Measurements from ENCODE around the gene ADPRM. TPM values are rescaled to one million over a fixed set of nuclear protein-coding genes. Genes with fewer than 3 reads are reported as not detected.
A peak's percentile ranks its signal among the peaks of the same experiment; 100 is the strongest.

Gene ADPRM
- total RNA-seq, 2 donors from 2014 or later: 6.8 to 8.9 TPM

DNA sequence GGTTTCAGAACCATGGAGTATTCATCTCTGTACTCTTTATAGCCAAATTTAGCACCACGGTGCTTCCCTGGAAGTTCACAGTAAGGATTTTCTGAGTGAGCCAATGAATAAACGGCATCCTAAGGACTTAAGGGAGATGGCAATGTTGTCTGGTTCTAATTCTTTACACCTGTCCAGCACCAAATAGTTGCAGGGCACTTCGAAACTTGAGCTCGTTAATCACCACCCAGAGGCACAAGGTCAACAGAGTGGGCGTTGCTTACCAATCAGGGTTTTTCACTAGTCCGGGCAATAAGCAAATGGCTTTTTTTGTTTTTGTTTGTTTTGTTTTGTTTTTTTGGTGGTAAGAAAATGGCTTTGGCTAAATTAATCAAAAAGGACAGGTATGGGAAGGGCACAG is 60.7 kb downstream of the ADPRM start:
- Mint-ChIP-seq H3K4me1 (peaks cover 30% of the 10 kb centered on the region), H3K27ac (no peak overlapping the region), H3K27me3 (ENCODE audit: insufficient read depth) (peaks cover 2% of the 10 kb centered on the region), H3K36me3 (ENCODE audit: low read depth) (no peaks in the 10 kb centered on the region), H3K4me3 (no peak overlapping the region), H3K9me3 (no peaks in the 10 kb centered on the region)
- H3K27ac ChIP-seq (ENCODE audit: low read depth, low read length): no peak overlapping the region
- H3K4me3 ChIP-seq (ENCODE audit: low read length): no peak overlapping the region
- DNase-seq: peak; percentile 37
- WGBS, 2 experiments (ENCODE audit: insufficient coverage in 1 of 2, insufficient read length in 1 of 2): 86 to 87% methylated on average over 5 to 6 of the region's 6 CpGs
- TF ChIP-seq, protein P1, sequence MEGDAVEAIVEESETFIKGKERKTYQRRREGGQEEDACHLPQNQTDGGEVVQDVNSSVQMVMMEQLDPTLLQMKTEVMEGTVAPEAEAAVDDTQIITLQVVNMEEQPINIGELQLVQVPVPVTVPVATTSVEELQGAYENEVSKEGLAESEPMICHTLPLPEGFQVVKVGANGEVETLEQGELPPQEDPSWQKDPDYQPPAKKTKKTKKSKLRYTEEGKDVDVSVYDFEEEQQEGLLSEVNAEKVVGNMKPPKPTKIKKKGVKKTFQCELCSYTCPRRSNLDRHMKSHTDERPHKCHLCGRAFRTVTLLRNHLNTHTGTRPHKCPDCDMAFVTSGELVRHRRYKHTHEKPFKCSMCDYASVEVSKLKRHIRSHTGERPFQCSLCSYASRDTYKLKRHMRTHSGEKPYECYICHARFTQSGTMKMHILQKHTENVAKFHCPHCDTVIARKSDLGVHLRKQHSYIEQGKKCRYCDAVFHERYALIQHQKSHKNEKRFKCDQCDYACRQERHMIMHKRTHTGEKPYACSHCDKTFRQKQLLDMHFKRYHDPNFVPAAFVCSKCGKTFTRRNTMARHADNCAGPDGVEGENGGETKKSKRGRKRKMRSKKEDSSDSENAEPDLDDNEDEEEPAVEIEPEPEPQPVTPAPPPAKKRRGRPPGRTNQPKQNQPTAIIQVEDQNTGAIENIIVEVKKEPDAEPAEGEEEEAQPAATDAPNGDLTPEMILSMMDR (conservative IDR thresholded peaks at IDR 0.05): no peak
- H3K36me3 ChIP-seq (ENCODE audit: control insufficient read depth, insufficient read depth, low read length): no peaks in the 10 kb centered on the region
- H3K9me3 ChIP-seq (ENCODE audit: control insufficient read depth, low read length): no peaks in the 10 kb centered on the region
- H3K4me1 ChIP-seq (ENCODE audit: control insufficient read depth, insufficient read depth, low read length): no peaks in the 10 kb centered on the region
- H3K27me3 ChIP-seq (ENCODE audit: control insufficient read depth, insufficient read depth, low read length, poor library complexity, severe bottlenecking): no peaks in the 10 kb centered on the region
- H3K9ac ChIP-seq (ENCODE audit: extremely low read depth, low read length, poor library complexity, severe bottlenecking): no peak overlapping the region

Other genes starting within 250 kb of the ADPRM start
- gene MYH4, start 228.0 kb upstream of the ADPRM start, total RNA-seq: not detected
- gene MYH1, start 179.1 kb upstream of the ADPRM start, total RNA-seq: not detected
- under 1 TPM in 1 of 2 donors, not detected in 1; 0.99 TPM for gene MYH2, start 147.9 kb upstream of the ADPRM start, total RNA-seq
- 1 to 10 TPM; 1.7 to 2.0 TPM for gene MYH3, start 40.3 kb upstream of the ADPRM start, total RNA-seq
- 10 to 100 TPM; 43.3 to 43.9 TPM for gene SCO1, start 61 bp upstream of the ADPRM start, total RNA-seq
- gene TMEM220, start 32.4 kb downstream of the ADPRM start, total RNA-seq: 10 to 100 TPM in 1 of 2 donors, 1 to 10 TPM in 1; 1.4 to 10.9 TPM
- not detected for gene TMEM238L, start 106.5 kb downstream of the ADPRM start, total RNA-seq
- not detected for gene PIRT, start 140.5 kb downstream of the ADPRM start, total RNA-seq

Measured in endodermal cell (in vitro differentiated cells).